Nephron (organoid): ENCODE results near the gene TXNRD2.

Experiments used
- H3K27ac Mint-ChIP-seq, 3 experiments: 2 replicates each; pipeline ENCODE4 v1.8.0; 2020; ENCODE audit warnings: mixed read lengths in 3 of 3, mild to moderate bottlenecking in 2 of 3, moderate library complexity in 1 of 3
- H3K27me3 Mint-ChIP-seq: 2 replicates; pipeline ENCODE4 v1.8.0; 2021; ENCODE audit warnings: low read depth, mild to moderate bottlenecking, moderate library complexity, mixed read lengths
- H3K36me3 Mint-ChIP-seq: 2 replicates; pipeline ENCODE4 v1.8.0; 2020; ENCODE audit warnings: low read depth, mixed read lengths
- H3K4me1 Mint-ChIP-seq: 2 replicates; pipeline ENCODE4 v1.8.0; 2020; ENCODE audit warnings: mixed read lengths
- H3K4me3 Mint-ChIP-seq, 3 experiments: 2 replicates each; pipeline ENCODE4 v1.8.0; 2020; ENCODE audit warnings: mild to moderate bottlenecking in 3 of 3, mixed read lengths in 3 of 3, moderate library complexity in 2 of 3
- H3K9me3 Mint-ChIP-seq: 2 replicates; pipeline ENCODE4 v1.8.0; 2020; ENCODE audit warnings: mixed read lengths
- TF ChIP-seq, protein P1 (sequence below), 3 experiments: fragments of 200-600 bp; sonication (generic); IDR thresholded peaks; one replicate each; pipeline ENCODE4 v1.5.0; 2021; ENCODE audit warnings: antibody characterized with exemption in 3 of 3; ENCODE audit not compliant: unreplicated experiment in 3 of 3

TXNRD2 gene

DNA sequence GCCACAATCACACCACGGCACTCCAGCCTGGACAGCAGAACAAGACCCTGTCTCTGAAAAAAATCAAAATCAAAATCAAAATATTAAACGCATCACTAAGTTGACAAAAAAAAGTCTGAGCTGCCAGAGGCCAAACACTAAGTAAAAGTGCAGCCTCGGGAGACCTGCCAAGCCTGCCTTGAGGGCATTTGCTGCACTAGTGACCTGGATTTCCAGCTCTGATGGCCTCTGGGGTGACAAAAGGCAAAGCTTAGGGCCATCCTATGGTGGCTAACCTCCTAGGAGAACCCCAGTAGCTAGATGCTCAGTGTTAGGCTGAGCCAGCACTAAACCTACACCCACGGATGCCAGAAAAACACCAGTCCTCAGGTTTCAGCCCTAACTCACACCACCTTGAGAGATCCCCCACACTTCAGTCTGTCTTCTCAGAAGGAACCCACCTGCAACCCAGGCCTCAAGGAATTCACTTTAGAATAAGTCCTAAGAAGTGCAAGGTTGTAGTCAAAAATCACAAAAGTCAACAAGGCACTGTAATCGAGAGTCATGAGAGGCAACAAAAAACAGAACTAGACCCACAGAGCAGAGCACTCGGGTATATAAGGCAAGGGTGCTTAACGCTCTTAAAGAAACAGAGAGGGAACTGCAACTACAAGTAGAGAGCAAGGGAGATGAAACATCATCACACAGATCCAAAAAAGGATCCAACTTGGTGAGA, 115.6 kb downstream of the TXNRD2 start:
- Mint-ChIP-seq H3K4me3 (no peak overlapping the region), H3K9me3 (peaks cover 3% of the 10 kb centered on the region), H3K27me3 (peaks cover 7% of the 10 kb centered on the region), H3K27ac (no peak overlapping the region), H3K36me3 (peaks cover 4% of the 10 kb centered on the region), H3K4me1 (no peaks in the 10 kb centered on the region)
- TF ChIP-seq, protein P1, sequence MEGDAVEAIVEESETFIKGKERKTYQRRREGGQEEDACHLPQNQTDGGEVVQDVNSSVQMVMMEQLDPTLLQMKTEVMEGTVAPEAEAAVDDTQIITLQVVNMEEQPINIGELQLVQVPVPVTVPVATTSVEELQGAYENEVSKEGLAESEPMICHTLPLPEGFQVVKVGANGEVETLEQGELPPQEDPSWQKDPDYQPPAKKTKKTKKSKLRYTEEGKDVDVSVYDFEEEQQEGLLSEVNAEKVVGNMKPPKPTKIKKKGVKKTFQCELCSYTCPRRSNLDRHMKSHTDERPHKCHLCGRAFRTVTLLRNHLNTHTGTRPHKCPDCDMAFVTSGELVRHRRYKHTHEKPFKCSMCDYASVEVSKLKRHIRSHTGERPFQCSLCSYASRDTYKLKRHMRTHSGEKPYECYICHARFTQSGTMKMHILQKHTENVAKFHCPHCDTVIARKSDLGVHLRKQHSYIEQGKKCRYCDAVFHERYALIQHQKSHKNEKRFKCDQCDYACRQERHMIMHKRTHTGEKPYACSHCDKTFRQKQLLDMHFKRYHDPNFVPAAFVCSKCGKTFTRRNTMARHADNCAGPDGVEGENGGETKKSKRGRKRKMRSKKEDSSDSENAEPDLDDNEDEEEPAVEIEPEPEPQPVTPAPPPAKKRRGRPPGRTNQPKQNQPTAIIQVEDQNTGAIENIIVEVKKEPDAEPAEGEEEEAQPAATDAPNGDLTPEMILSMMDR (IDR thresholded peaks at IDR 0.05; ENCODE audit: unreplicated experiment in 3 of 3), result no peak
